Measurements from ENCODE around the gene DNAJB6.

DNA sequence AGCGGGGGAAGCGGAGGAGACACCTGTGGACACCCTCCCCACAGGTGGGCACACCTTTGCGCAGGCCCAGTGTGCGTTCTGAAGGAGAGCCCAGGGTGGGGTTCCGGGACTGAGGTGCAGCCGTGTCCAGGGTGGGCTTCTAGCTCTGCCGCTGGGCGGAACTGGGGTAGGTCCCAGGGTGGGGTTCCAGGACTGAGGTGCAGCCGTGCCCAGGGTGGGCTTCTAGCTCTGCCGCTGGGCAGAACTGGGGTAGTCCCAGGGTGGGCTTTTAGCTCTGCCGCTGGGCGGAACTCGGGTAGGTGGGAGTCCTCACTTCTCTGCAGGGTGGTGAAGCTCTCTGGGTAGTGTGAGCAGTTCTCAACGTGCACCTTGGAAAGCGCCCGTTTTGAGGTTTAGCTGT is 78.7 kb downstream of the DNAJB6 start:
- TF ChIP-seq, protein P1, sequence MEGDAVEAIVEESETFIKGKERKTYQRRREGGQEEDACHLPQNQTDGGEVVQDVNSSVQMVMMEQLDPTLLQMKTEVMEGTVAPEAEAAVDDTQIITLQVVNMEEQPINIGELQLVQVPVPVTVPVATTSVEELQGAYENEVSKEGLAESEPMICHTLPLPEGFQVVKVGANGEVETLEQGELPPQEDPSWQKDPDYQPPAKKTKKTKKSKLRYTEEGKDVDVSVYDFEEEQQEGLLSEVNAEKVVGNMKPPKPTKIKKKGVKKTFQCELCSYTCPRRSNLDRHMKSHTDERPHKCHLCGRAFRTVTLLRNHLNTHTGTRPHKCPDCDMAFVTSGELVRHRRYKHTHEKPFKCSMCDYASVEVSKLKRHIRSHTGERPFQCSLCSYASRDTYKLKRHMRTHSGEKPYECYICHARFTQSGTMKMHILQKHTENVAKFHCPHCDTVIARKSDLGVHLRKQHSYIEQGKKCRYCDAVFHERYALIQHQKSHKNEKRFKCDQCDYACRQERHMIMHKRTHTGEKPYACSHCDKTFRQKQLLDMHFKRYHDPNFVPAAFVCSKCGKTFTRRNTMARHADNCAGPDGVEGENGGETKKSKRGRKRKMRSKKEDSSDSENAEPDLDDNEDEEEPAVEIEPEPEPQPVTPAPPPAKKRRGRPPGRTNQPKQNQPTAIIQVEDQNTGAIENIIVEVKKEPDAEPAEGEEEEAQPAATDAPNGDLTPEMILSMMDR (IDR thresholded peaks at IDR 0.05): no peak
- no peak for TF ChIP-seq EP300 (IDR thresholded peaks at IDR 0.05)
